Measurements from ENCODE around the gene DOCK4. TPM values are rescaled to one million over a fixed set of nuclear protein-coding genes. Genes with fewer than 3 reads are reported as not detected.
A peak's percentile ranks its signal among the peaks of the same experiment; 100 is the strongest.

Gene DOCK4
- total and polyA plus RNA-seq, 2 experiments from 2014 or later: 2.1 to 5.0 TPM

- Histone ChIP-seq H3K9me3 (ENCODE audit: low read depth) (no peaks in the 10 kb centered on the region), H3K9me2 (ENCODE audit: insufficient read depth) (no peaks in the 10 kb centered on the region), H3K4me2 (ENCODE audit: unreplicated experiment) (no peak overlapping the region), H3K79me2 (ENCODE audit: insufficient read depth) (no peaks in the 10 kb centered on the region), H4K20me1 (ENCODE audit: insufficient read depth) (no peaks in the 10 kb centered on the region), H3K36me3 (ENCODE audit: low read depth) (no peaks in the 10 kb centered on the region), H3K4me1 (ENCODE audit: insufficient read depth) (no peaks in the 10 kb centered on the region), H3K27ac (no peak overlapping the region), H3F3A (ENCODE audit: insufficient read depth) (no peaks in the 10 kb centered on the region), H3K9ac (no peak overlapping the region), H2AFZ (no peak overlapping the region), H3K27me3 (replicated peaks; ENCODE audit: insufficient read depth) (no peaks in the 10 kb centered on the region), H3K4me3 (no peak overlapping the region)
- in situ Hi-C loops (cut with MboI): no loop called here
- peak; percentile 10 for DNase-seq
- WGBS, 2 experiments (ENCODE audit: low coverage in 1 of 2, low lambda C conversion rate in 2 of 2, missing lambda C conversion rate in 2 of 2): 29 to 31% methylated on average over 8 of the region's 8 CpGs
- TF ChIP-seq EZH2phosphoT487 (IDR thresholded peaks at IDR 0.05; ENCODE audit: insufficient read depth, low read depth): no peak
- TF ChIP-seq EZH2 (IDR thresholded peaks at IDR 0.05; ENCODE audit: insufficient read depth, poor library complexity, severe bottlenecking): no peak
These were observed 523.4 kb downstream of the DOCK4 start for GRCh38 chr7:111682588-111683340.

- WGBS, 2 experiments (ENCODE audit: low coverage in 1 of 2, low lambda C conversion rate in 2 of 2, missing lambda C conversion rate in 2 of 2): 76 to 82% methylated on average over 3 of the region's 3 CpGs
- in situ Hi-C loops (cut with MboI): no loop called here
- no peaks in the 10 kb centered on the region for H4K20me1 ChIP-seq (ENCODE audit: insufficient read depth)
- TF ChIP-seq EZH2phosphoT487 (IDR thresholded peaks at IDR 0.05; ENCODE audit: insufficient read depth, low read depth) (no peak), EZH2 (IDR thresholded peaks at IDR 0.05; ENCODE audit: insufficient read depth, poor library complexity, severe bottlenecking) (no peak)
- no peaks in the 10 kb centered on the region for H3K4me1 ChIP-seq (ENCODE audit: insufficient read depth)
- H3K9ac ChIP-seq: no peak overlapping the region
- H2AFZ ChIP-seq: no peak overlapping the region
- no peak overlapping the region for H3K27ac ChIP-seq
- no peaks in the 10 kb centered on the region for H3K79me2 ChIP-seq (ENCODE audit: insufficient read depth)
- H3K27me3 ChIP-seq (replicated peaks; ENCODE audit: insufficient read depth): no peaks in the 10 kb centered on the region
- DNase-seq: no peak
- no peaks in the 10 kb centered on the region for H3K9me2 ChIP-seq (ENCODE audit: insufficient read depth)
- H3F3A ChIP-seq (ENCODE audit: insufficient read depth): no peaks in the 10 kb centered on the region
- no peaks in the 10 kb centered on the region for H3K9me3 ChIP-seq (ENCODE audit: low read depth)
- no peak overlapping the region for H3K4me2 ChIP-seq (ENCODE audit: unreplicated experiment)
- H3K4me3 ChIP-seq: no peak overlapping the region
- H3K36me3 ChIP-seq (ENCODE audit: low read depth): no peaks in the 10 kb centered on the region
These were observed 525.0 kb downstream of the DOCK4 start for GRCh38 chr7:111681242-111681641.

- H3K79me2 ChIP-seq (ENCODE audit: insufficient read depth): no peaks in the 10 kb centered on the region
- in situ Hi-C loops (cut with MboI): no loop called here
- no peaks in the 10 kb centered on the region for H3F3A ChIP-seq (ENCODE audit: insufficient read depth)
- no peak overlapping the region for H3K9ac ChIP-seq
- no peaks in the 10 kb centered on the region for H3K9me2 ChIP-seq (ENCODE audit: insufficient read depth)
- H3K27ac ChIP-seq: no peak overlapping the region
- H4K20me1 ChIP-seq (ENCODE audit: insufficient read depth): no peaks in the 10 kb centered on the region
- no peaks in the 10 kb centered on the region for H3K4me1 ChIP-seq (ENCODE audit: insufficient read depth)
- no peaks in the 10 kb centered on the region for H3K9me3 ChIP-seq (ENCODE audit: low read depth)
- H3K27me3 ChIP-seq (replicated peaks; ENCODE audit: insufficient read depth): no peaks in the 10 kb centered on the region
- 18 to 20% methylated on average over 2 of the region's 2 CpGs for WGBS, 2 experiments (ENCODE audit: low coverage in 1 of 2, low lambda C conversion rate in 2 of 2, missing lambda C conversion rate in 2 of 2)
- TF ChIP-seq EZH2phosphoT487 (IDR thresholded peaks at IDR 0.05; ENCODE audit: insufficient read depth, low read depth) (no peak), EZH2 (IDR thresholded peaks at IDR 0.05; ENCODE audit: insufficient read depth, poor library complexity, severe bottlenecking) (no peak)
- no peak overlapping the region for H3K4me3 ChIP-seq
- H3K4me2 ChIP-seq (ENCODE audit: unreplicated experiment): no peak overlapping the region
- no peaks in the 10 kb centered on the region for H3K36me3 ChIP-seq (ENCODE audit: low read depth)
- H2AFZ ChIP-seq: no peak overlapping the region
- no peak for DNase-seq
These were observed 527.2 kb downstream of the DOCK4 start for GRCh38 chr7:111678986-111679385.

- Histone ChIP-seq H3K4me1 (ENCODE audit: insufficient read depth) (no peaks in the 10 kb centered on the region), H3K9me2 (ENCODE audit: insufficient read depth) (no peaks in the 10 kb centered on the region), H3K36me3 (ENCODE audit: low read depth) (no peaks in the 10 kb centered on the region), H3K9ac (no peak overlapping the region), H4K20me1 (ENCODE audit: insufficient read depth) (no peaks in the 10 kb centered on the region), H3K9me3 (ENCODE audit: low read depth) (no peaks in the 10 kb centered on the region), H3K27me3 (replicated peaks; ENCODE audit: insufficient read depth) (no peaks in the 10 kb centered on the region), H2AFZ (no peak overlapping the region), H3K27ac (no peak overlapping the region), H3K4me2 (ENCODE audit: unreplicated experiment) (no peak overlapping the region), H3K4me3 (no peak overlapping the region), H3K79me2 (ENCODE audit: insufficient read depth) (no peaks in the 10 kb centered on the region), H3F3A (ENCODE audit: insufficient read depth) (no peaks in the 10 kb centered on the region)
- peak; percentile 39 for DNase-seq
- WGBS, 2 experiments (ENCODE audit: low coverage in 1 of 2, low lambda C conversion rate in 2 of 2, missing lambda C conversion rate in 2 of 2): 6 to 12% methylated on average over 3 of the region's 3 CpGs
- TF ChIP-seq EZH2 (IDR thresholded peaks at IDR 0.05; ENCODE audit: insufficient read depth, poor library complexity, severe bottlenecking): no peak
- no peak for TF ChIP-seq EZH2phosphoT487 (IDR thresholded peaks at IDR 0.05; ENCODE audit: insufficient read depth, low read depth)
- in situ Hi-C loops (cut with MboI): no loop called here
These were observed 527.9 kb downstream of the DOCK4 start for GRCh38 chr7:111678281-111678680.
